Activated naive CD4-positive, alpha-beta T cell treated with Interleukin-2 at 50 U/mL for 16 hours (primary cell): ENCODE measurements around the gene ARIH1.
"Not testable (repeated sequence)": the region's sequence is repeated elsewhere in the genome, so short reads cannot be mapped to it uniquely, and the experiment has no call there.

ENCODE experiments used
- DNase-seq: peaks from one replicate; pipeline ENCODE4 v3.0.0-alpha.2; 2020

Gene ARIH1, protein sequence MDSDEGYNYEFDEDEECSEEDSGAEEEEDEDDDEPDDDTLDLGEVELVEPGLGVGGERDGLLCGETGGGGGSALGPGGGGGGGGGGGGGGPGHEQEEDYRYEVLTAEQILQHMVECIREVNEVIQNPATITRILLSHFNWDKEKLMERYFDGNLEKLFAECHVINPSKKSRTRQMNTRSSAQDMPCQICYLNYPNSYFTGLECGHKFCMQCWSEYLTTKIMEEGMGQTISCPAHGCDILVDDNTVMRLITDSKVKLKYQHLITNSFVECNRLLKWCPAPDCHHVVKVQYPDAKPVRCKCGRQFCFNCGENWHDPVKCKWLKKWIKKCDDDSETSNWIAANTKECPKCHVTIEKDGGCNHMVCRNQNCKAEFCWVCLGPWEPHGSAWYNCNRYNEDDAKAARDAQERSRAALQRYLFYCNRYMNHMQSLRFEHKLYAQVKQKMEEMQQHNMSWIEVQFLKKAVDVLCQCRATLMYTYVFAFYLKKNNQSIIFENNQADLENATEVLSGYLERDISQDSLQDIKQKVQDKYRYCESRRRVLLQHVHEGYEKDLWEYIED

DNA sequence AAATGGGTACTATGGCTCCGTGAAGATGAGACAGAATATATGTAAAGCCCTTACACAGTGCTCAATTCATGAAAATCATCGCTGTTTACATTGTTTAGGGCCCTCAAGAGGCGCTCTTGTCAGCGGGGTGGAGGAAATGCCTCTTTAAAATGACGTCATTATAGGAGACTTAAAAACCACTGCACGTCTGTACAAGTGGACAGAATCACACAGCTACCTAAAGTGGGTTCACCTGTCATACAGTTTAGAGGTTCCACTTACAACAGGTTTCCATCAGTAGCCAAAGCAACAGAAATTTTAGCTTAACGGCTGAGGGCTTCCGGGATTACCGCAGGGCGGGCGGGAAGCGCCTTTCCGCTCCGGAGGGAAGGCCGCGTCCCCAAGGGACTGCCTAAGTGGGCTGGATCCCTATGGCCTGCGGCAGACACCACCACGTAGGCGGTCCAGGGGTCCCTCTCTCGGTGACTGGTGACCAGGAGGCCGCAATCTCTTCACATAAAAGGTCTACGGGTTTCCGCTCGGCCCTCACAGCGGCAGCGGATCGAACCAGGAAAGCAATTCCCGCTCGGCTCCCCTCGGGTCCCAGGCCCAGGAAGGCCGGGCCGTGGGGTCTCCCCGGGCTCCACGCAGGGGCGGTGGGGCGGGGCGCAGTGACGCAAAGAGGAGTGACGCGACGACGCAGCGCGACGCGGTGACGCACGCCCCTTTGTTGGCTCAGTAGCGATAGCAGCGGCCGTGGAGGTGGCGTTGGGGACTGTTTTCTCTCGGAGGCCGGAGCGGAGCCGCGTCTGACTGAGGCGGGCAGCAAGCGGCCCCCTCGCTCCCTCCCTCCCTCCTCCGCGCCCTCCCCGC is at the start of gene ARIH1:
ARIH1 (plus strand) TSS at position 717 of the 852 bp plus-strand sequence. CDS start 310 bp downstream, outside the sequence.
- peak; percentile 97 for DNase-seq

DNA sequence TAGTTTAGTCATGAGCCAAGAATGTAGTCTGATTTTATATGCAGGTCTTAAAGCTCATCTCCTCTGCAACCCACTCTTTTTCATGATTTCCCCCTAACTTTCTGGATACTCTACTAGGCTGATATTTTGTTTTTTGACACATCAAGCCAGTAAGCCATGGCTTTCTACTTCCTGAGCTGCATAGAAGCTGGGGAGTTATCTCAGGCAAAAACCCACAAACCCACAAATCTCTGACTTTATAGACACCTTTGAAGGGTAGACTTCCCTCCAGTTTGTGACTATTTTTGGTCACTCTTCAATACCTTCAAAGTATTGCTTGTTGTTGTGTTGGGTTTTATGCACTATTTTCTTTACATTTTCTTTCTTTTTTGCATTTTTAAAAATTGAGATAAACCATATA is 47.4 kb upstream of the ARIH1 start:
- no peak for DNase-seq

DNA sequence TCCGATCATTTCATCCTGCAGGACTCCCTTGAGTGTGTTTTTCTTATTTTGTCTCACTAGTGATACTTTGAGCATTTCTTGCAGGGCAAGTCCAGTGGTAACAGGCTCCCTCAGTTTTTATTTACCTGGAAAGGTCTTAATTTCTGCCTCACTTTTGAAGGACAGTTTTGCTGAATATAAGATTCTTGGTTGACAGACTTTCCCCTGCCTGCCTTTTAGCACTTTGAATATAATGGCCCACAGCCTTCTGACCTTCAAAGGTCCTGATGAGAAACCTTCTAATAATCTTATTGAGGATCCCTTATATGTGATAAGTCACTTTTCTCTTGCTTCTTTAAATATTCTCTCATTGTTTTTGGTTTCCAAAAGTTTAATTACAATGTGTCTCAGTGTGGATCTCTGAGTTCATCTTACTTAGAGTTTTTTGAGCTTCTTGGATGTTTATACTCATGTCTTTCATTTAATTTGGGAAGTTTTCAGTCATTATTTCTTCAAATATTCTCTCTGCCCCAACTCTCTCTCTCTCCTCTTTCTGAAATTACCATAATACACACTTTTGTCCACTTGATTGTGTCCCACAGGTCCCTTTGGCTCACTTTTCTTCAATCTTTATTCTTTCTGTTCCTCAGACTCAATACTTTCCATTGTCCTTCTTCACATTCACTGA is 36.3 kb upstream of the ARIH1 start:
- DNase-seq: no peak

DNA sequence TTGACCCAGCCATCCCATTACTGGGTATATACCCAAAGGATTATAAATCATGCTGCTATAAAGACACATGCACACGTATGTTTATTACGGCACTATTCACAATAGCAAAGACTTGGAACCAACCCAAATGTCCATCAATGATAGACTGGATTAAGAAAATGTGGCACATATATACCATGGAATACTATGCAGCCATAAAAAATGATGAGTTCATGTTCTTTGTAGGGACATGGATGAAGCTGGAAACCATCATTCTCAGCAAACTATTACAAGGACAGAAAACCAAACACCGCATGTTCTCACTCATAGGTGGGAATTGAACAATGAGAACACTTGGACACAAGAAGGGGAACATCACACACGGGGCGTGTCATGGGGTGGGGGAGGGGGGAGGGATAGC is 31.3 kb upstream of the ARIH1 start:
- not testable (repeated sequence) for DNase-seq

DNA sequence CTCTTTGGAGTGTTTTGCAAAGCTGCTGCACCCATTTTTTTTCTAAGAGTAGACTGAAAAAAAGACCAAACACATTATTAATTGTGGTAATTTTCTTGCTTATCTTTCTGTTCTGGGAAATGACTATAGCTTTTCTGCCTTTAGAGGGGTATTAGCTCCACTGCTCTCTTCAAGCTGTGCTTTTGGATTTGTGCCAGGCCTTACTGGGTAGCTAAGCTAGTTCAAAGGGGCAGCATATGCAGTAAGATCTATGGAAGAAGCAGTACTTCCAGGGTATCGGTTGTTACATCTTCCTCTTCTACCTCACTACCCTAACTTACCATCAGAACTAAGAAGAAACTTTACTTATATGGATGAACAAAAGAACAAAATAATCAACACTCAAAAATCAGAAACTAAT is 28.7 kb upstream of the ARIH1 start:
- no peak for DNase-seq

DNA sequence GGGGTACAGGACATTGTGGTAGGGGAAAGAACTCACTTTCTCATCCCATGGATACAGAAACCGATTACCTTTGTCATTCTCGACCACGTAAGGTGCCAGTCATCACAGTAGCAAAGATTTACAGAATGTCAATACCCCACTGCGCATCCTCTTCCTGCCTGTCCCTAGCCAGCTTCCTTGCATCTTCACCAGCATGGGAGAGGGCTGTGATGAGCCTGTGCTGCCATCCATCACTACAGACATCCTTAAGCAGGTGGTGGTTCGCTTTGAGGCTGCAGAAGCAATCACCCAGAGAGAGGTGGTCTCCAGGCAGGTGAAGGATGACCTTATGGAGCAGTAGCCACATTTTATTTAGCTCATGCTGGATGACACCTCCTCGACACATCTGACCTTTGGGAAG is 23.3 kb upstream of the ARIH1 start:
- no peak for DNase-seq

DNA sequence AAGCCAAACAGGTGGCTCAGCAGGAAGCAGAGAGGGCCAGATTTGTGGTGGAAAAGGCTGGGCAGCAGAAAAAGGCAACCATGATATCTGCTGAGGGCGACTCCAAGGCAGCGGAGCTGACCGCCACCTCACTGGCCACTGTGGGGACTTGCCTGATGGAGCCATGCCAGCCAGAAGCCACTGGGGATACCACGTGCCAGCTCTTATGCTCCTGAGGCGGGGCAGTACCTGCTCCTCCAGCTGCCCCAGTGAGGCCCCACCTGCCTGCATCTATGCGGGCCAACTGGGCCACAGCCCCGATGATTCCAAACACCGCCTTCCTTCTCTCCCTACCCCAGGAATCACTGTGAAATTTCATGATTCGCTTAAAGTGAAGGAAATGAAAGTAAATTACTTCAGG is 22.9 kb upstream of the ARIH1 start:
- no peak for DNase-seq

DNA sequence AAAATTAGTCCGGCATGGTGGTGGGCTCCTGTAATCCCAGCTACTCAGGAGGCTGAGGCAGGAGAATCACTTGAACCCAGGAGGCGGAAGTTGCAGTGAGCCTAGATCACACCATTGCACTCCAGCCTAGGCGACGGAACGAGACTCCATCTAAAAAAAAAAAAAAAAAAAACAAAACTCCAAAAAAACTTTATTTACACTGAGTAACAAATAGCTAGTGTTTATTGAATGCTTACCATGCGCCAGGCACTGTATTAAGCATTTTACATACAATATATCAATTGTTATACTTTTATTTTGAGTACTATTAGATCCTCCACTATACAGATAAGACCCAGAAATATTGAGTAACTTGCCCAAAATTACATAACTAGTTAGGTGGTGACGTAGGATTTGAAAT is 17.4 kb upstream of the ARIH1 start:
- no peak for DNase-seq

DNA sequence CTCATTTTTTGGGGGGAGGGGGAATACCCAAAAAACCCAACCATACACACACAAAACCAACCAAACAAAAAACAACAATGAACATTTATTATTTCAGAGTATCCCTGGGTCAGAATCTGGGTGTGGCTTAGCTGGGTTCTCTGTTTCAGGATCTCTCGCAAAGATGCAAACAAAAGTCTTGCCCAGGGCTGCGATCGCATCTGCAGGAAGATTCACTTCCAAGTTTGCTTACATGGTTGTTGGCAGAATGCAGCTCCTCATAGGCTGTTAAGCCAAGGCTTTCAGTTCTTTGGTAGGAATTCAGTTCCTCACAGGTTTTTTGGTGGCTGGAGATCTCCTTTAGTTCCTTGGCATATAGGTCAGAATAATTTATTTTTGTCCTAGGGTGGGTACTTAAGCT is 13.7 kb upstream of the ARIH1 start:
- DNase-seq: no peak

DNA sequence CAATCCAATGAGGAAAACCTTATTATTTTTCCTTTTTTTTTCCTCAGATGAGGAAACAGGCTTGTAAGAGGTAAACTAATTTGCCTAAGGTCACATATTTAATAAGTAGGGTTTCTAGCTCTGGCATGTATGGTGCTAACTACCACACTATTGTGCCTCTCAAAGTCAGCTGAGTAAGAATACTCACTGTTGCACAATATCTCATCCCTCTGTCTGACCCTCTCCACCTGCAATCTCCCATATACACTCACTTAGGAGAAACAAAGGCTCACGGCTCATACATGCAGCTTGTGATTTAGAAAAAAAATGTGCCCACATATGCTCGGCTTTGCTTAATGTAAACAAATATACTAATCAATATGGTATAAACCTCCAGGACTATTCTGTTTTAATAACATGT is 10.4 kb upstream of the ARIH1 start:
- DNase-seq: no peak

DNA sequence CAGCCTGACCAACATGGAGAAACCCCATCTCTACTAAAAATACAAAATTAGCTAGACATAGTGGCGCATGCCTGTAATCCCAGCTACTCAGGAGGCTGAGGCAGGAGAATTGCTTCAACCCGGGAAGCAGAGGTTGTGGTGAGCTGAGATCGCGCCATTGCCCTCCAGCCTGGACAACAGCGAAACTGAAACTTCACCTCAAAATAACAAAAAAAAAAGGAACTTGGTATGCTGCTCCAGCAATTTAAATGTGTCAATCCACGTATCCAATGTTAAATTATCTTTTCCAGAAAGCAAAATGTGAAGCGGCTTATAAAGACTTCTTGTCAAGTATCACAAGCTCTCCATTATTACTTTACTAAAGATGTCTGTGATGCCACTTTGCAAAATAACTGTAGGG is 9.9 kb upstream of the ARIH1 start:
- DNase-seq: no peak

DNA sequence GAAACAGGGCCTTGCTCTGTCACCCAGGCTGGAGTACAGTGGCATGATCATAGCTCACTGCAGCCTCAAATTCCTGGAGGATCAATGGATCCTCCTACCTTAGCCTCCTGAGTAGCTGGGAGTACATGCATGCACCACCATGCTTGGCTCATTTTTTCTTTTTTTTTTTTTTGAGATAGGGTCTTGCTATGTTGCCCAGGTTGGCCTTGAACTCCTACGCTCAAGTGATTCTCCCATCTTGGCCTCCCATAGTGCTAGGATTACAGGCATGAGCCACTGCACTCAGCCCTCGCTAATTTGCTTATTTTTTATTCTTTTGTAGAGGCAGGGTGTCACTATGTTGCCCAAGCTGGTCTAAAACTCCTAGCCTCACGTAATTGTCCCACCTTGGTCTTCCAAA is 6.0 kb upstream of the ARIH1 start:
- no peak for DNase-seq

DNA sequence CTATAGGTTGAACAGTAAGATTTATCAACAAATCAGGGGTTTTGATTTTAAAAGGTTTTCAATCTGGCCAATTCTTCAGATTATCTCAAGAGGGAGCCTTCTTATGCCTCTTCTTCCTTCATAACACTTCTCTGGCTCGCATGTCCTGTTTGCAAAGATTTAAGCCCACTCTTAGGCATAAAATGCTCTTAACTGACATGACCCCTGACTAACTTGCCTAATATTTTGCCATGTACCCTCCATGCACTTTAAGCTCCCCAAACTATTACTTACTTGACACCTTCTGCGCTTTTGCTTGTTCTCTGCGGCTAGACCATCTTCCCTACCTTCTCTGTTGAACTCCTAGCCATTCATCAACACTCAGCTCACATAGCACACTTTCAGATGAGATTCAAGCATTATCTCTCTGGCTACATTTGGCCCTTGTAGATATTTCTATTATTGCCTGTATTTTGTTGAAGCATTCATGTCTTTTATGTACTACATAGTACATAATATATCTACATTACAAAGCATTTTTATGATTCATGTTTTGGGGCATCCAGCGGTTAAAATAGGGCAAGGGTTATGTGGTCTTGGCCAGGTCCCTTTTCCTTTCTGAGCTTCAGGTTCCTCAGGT is 1.0 kb upstream of the ARIH1 start:
- no peak for DNase-seq

DNA sequence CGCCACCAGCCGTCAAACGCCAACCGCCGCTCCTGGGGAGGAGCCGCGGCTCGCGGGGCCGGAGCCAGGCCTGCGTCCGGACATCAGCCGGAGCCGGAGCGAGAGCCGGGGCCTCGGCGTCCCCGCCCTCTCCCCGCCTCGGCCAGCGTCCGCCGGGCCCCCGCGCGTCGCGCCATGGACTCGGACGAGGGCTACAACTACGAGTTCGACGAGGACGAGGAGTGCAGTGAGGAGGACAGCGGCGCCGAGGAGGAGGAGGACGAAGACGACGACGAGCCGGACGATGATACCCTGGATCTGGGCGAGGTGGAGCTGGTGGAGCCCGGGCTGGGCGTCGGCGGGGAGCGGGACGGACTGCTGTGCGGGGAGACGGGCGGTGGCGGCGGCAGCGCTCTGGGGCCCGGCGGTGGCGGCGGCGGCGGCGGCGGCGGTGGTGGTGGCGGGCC is 359 bp downstream of the ARIH1 start:
- no peak for DNase-seq

DNA sequence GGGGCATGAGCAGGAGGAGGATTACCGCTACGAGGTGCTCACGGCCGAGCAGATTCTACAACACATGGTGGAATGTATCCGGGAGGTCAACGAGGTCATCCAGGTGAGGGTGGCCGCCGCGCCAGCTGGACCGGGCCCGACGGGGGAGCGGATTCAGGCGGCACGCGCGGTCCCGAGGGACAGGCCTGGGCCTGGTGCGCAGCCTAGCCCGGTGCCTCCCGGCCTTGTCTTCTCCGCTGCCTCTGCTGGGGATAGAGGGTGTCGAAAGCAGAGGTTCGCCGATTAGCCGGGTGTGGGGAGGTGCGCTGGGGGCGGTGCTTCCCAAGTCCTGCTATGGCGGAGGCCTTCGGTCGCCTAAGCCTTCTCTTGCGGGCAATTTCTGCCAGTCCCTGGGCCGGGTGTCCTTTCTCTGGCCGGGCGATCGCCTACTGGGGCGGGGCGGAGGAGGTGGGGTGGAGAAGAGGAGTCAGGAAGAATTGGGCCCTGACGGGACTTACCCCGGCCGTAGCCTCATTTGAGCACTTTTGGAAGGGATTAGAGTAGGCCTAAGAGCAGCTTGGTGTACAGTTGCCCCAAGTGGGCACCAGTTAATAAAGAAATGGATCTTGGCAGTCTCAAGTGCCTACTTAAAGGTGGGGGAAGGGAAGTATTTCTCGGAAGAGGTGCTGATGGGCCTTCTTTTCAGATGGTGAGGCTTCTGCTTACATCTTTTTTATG is 940 bp downstream of the ARIH1 start:
- peak; percentile 85 for DNase-seq

DNA sequence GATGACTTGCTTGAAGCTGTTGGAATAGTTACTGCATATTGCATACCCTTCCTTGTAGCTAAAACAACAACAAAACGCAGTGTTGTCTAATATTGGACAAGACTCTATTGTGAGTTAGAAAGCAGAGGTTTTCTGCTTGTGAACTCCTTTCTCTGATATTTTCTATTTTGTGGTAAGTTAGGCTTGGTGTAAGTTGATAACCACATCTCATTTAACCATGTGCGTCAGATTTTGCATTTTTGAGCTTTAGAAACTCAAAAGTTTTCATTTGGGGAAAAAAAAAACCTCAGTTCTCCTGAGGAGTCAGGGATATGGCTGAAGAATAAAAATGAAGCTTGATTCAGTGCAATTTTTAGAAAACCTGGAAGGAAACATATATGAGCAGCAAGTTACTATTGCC is 1.5 kb downstream of the ARIH1 start:
- DNase-seq: no peak

DNA sequence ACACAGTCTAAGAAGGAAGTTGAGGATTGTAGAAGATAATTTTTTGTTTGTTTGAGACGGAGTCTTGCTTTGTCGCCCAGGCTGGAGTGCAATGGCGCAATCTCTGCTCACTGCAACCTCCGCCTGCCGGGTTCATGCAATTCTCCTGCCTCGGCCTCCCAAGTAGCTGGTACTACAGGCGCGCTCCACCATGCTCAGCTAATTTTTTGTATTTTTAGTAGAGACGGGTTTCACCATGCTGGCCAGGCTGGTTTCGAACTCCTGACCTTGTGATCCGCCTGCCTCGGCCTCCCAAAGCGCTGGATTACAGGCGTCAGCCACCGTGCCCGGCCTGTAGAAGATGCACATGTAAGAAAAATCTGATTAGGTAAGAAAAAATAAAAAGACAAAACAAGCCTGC is 2.2 kb downstream of the ARIH1 start:
- not testable (repeated sequence) for DNase-seq

DNA sequence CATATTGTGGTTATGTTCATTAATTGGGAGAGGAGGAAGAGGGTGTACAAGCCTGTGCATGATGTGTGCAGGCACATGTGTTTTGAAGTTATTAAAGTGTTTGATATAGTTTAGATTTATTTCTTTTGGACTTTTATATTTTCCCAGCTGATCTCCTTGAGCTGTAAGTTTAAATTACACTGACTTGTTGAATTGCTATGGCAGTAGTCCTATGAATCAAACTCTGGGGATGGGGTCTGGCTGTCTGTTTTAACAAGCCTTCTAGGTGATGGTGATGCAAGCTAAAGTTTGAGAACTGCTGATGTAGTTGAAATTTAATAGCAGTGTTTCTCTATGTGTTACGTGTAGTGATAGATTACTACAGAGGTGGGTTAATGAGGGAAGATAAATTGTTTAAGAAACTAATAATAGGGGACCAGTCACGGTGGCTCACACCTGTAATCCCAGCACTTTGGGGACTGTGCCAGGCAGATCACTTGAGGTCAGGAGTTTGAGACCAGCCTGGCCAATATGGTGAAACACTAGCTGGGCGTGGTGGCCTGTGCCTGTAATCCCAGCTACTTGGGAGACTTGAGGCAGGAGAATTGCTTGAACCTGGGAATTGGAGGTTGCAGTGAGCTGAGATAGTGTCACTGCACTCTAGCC is 7.0 kb downstream of the ARIH1 start:
- DNase-seq: no peak

DNA sequence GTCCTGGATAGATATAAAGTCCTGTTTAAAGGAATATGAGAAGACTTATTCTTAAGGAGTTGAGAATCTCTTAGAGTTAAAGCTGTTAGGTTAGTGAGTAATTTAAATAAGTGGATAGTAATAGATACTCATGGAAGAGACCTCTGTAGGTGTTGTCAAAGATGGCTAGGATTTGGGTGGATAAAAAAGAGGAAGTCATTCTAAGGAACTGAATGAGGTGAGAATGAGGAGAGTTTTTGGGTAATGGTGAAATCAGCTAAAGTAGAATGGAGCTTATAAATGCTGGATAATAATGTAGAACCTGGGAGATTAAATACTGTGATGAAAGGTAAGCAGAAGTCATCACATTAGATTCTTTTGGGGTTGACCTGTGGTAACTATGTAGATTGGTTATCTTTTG is 8.1 kb downstream of the ARIH1 start:
- DNase-seq: no peak

DNA sequence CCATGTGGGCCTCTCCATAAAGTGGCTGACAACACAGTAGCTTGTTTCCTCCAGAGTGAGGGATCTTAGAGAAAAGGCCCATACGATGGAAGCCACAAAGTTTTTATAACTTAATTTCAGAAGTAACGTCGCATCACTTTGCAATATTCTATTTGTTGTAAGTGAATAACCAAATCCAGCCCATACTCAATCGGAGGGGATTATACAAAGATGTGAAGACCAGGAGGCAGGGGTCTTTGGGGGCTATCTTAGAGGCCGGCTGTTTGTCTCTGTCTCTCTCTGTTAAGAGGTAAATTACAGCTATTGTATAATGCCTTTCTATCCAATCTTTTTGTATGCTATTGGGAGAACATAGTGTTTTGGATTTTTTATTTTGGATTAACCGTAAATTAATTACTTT is 9.1 kb downstream of the ARIH1 start:
- DNase-seq: no peak

DNA sequence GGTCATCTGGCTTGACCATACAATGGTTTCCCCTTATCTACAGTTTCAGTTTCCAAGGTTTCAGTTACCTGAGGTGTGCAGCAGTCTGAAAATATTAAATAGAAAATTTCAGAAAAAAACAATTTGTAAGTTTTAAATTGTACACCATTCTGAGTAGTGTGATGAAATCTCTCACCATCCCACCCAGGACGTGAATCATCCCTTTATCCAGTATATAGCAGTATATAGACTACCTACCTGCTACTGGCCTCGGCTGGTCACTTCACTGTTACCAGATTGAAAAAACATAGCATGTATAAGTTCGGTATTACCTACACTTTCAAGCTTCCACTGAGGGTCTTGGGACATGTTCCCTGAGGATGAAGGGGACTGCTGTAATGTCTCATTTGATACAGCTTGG is 12.0 kb downstream of the ARIH1 start:
- DNase-seq: no peak
